Ovary (tissue), 3 donors: ENCODE results near the gene FRMD3.

Experiments
- EP300 ChIP-seq: sonication (generic); formaldehyde crosslinking; IDR thresholded peaks from one replicate; pipeline ENCODE4 v1.6.1; 2017; ENCODE audit warnings: antibody characterized with exemption
- POLR2A ChIP-seq: fragments of 450-650 bp; IDR thresholded peaks from one replicate; pipeline ENCODE4 v1.6.1; 2017; ENCODE audit warnings: antibody characterized with exemption, mild to moderate bottlenecking, moderate library complexity
- TF ChIP-seq, protein P1 (sequence below), 3 donors: fragments of 450-650 bp in 2 of 3; fragments of 200-600 bp in 1 of 3; IDR thresholded peaks; one replicate each; pipeline versions ENCODE4 v1.5.1 to v1.8.0; 2016 to 2022; ENCODE audit warnings: antibody characterized with exemption in 3 of 3, mild to moderate bottlenecking in 1 of 3
- donor health status: DM: no; HTN: no; CAD: no.

GRCh38 chr9:83267741-83268140, 270.5 kb downstream of the FRMD3 start:
- TF ChIP-seq POLR2A (no peak), EP300 (no peak)
- TF ChIP-seq, protein P1, sequence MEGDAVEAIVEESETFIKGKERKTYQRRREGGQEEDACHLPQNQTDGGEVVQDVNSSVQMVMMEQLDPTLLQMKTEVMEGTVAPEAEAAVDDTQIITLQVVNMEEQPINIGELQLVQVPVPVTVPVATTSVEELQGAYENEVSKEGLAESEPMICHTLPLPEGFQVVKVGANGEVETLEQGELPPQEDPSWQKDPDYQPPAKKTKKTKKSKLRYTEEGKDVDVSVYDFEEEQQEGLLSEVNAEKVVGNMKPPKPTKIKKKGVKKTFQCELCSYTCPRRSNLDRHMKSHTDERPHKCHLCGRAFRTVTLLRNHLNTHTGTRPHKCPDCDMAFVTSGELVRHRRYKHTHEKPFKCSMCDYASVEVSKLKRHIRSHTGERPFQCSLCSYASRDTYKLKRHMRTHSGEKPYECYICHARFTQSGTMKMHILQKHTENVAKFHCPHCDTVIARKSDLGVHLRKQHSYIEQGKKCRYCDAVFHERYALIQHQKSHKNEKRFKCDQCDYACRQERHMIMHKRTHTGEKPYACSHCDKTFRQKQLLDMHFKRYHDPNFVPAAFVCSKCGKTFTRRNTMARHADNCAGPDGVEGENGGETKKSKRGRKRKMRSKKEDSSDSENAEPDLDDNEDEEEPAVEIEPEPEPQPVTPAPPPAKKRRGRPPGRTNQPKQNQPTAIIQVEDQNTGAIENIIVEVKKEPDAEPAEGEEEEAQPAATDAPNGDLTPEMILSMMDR (IDR thresholded peaks at IDR 0.05): no peak
